SK-N-SH treated with all-trans-retinoic acid at 6 μM for 48 hours (cell line): ENCODE measurements around the gene CHST9.

Experiments
- ARNTL ChIP-seq: fragments of 450-650 bp; formaldehyde crosslinking; IDR thresholded peaks from 2 replicates; pipeline ENCODE4 v1.5.0; 2020; ENCODE audit warnings: low read depth, mild to moderate bottlenecking, moderate library complexity, borderline replicate concordance
- GLIS3 ChIP-seq: fragments of 250-450 bp; sonication (Bioruptor Pico); IDR thresholded peaks from 2 replicates; pipeline ENCODE4 v1.5.0; 2020; ENCODE audit warnings: mild to moderate bottlenecking, moderate library complexity
- ISL1 ChIP-seq: fragments of 250-450 bp; sonication (Bioruptor Pico); IDR thresholded peaks from 2 replicates; pipeline ENCODE4 v2.1.2; 2022; ENCODE audit warnings: mild to moderate bottlenecking, moderate library complexity
- OSR1 ChIP-seq: fragments of 250-450 bp; sonication (Bioruptor Pico); IDR thresholded peaks from 2 replicates; pipeline ENCODE4 v1.8.0; 2022; ENCODE audit warnings: moderate library complexity, mild to moderate bottlenecking, inconsistent platforms
- RARB ChIP-seq: fragments of 250-450 bp; sonication (Bioruptor Pico); IDR thresholded peaks from 2 replicates; pipeline ENCODE4 v1.8.0; 2021; ENCODE audit warnings: mild to moderate bottlenecking, moderate library complexity
- ZC3H10 ChIP-seq: fragments of 250-450 bp; sonication (Bioruptor Pico); IDR thresholded peaks from 2 replicates; pipeline ENCODE4 v1.5.1; 2021; ENCODE audit warnings: mild to moderate bottlenecking, moderate library complexity
- TF ChIP-seq, protein P1 (sequence below): fragments of 250-450 bp; sonication (Bioruptor Pico); IDR thresholded peaks from 2 replicates; pipeline ENCODE4 v1.5.1; 2020; ENCODE audit warnings: low read depth, mild to moderate bottlenecking, moderate library complexity
- TF ChIP-seq, protein P2 (sequence below): fragments of 250-450 bp; sonication (Bioruptor Pico); IDR thresholded peaks from 2 replicates; pipeline ENCODE4 v1.8.0; 2020; ENCODE audit warnings: mild to moderate bottlenecking, moderate library complexity, borderline replicate concordance
- TF ChIP-seq, protein P3 (sequence below): fragments of 250-450 bp; sonication (Bioruptor Pico); IDR thresholded peaks from 2 replicates; pipeline ENCODE4 v1.5.0; 2020; ENCODE audit warnings: mild to moderate bottlenecking, moderate library complexity

DNA sequence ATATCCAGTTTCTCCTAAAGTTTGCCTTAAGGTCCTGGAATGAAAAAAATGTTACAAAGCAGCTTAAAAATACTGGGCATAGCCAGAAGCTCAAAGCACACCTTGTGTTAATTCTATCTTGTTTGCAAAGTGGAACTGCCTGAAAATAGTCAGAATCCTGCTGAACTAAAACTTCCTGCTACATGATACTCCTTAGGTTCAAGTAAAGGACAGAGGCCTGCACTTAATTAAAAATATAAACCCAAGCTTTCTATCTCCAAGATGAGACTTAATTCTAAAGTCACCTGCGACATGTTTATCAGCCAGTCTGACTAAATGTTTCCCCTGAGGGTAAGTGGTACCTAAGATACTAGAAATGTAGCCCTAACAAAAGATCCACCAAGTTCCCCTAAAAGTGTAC lies 103.4 kb downstream of the CHST9 start:
- TF ChIP-seq, protein P1, sequence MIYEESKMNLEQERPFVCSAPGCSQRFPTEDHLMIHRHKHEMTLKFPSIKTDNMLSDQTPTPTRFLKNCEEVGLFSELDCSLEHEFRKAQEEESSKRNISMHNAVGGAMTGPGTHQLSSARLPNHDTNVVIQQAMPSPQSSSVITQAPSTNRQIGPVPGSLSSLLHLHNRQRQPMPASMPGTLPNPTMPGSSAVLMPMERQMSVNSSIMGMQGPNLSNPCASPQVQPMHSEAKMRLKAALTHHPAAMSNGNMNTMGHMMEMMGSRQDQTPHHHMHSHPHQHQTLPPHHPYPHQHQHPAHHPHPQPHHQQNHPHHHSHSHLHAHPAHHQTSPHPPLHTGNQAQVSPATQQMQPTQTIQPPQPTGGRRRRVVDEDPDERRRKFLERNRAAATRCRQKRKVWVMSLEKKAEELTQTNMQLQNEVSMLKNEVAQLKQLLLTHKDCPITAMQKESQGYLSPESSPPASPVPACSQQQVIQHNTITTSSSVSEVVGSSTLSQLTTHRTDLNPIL (CRISPR knock-in tag), result no peak
- TF ChIP-seq ARNTL (CRISPR knock-in tag) (no peak), RARB (CRISPR knock-in tag) (no peak), ISL1 (CRISPR knock-in tag) (no peak), GLIS3 (CRISPR knock-in tag) (no peak), OSR1 (no peak), ZC3H10 (CRISPR knock-in tag) (no peak)
- TF ChIP-seq, protein P2, sequence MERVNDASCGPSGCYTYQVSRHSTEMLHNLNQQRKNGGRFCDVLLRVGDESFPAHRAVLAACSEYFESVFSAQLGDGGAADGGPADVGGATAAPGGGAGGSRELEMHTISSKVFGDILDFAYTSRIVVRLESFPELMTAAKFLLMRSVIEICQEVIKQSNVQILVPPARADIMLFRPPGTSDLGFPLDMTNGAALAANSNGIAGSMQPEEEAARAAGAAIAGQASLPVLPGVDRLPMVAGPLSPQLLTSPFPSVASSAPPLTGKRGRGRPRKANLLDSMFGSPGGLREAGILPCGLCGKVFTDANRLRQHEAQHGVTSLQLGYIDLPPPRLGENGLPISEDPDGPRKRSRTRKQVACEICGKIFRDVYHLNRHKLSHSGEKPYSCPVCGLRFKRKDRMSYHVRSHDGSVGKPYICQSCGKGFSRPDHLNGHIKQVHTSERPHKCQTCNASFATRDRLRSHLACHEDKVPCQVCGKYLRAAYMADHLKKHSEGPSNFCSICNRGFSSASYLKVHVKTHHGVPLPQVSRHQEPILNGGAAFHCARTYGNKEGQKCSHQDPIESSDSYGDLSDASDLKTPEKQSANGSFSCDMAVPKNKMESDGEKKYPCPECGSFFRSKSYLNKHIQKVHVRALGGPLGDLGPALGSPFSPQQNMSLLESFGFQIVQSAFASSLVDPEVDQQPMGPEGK, result no peak
- TF ChIP-seq, protein P3, sequence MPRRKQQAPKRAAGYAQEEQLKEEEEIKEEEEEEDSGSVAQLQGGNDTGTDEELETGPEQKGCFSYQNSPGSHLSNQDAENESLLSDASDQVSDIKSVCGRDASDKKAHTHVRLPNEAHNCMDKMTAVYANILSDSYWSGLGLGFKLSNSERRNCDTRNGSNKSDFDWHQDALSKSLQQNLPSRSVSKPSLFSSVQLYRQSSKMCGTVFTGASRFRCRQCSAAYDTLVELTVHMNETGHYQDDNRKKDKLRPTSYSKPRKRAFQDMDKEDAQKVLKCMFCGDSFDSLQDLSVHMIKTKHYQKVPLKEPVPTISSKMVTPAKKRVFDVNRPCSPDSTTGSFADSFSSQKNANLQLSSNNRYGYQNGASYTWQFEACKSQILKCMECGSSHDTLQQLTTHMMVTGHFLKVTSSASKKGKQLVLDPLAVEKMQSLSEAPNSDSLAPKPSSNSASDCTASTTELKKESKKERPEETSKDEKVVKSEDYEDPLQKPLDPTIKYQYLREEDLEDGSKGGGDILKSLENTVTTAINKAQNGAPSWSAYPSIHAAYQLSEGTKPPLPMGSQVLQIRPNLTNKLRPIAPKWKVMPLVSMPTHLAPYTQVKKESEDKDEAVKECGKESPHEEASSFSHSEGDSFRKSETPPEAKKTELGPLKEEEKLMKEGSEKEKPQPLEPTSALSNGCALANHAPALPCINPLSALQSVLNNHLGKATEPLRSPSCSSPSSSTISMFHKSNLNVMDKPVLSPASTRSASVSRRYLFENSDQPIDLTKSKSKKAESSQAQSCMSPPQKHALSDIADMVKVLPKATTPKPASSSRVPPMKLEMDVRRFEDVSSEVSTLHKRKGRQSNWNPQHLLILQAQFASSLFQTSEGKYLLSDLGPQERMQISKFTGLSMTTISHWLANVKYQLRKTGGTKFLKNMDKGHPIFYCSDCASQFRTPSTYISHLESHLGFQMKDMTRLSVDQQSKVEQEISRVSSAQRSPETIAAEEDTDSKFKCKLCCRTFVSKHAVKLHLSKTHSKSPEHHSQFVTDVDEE, result no peak
